GF-D8 (cell line): ENCODE results near the gene RASSF1.

Source experiments
- DNase-seq: peaks from one replicate; lab custom pipeline; 2025; lab: John Stamatoyannopoulos, UW

Gene RASSF1, protein sequence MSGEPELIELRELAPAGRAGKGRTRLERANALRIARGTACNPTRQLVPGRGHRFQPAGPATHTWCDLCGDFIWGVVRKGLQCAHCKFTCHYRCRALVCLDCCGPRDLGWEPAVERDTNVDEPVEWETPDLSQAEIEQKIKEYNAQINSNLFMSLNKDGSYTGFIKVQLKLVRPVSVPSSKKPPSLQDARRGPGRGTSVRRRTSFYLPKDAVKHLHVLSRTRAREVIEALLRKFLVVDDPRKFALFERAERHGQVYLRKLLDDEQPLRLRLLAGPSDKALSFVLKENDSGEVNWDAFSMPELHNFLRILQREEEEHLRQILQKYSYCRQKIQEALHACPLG

DNA sequence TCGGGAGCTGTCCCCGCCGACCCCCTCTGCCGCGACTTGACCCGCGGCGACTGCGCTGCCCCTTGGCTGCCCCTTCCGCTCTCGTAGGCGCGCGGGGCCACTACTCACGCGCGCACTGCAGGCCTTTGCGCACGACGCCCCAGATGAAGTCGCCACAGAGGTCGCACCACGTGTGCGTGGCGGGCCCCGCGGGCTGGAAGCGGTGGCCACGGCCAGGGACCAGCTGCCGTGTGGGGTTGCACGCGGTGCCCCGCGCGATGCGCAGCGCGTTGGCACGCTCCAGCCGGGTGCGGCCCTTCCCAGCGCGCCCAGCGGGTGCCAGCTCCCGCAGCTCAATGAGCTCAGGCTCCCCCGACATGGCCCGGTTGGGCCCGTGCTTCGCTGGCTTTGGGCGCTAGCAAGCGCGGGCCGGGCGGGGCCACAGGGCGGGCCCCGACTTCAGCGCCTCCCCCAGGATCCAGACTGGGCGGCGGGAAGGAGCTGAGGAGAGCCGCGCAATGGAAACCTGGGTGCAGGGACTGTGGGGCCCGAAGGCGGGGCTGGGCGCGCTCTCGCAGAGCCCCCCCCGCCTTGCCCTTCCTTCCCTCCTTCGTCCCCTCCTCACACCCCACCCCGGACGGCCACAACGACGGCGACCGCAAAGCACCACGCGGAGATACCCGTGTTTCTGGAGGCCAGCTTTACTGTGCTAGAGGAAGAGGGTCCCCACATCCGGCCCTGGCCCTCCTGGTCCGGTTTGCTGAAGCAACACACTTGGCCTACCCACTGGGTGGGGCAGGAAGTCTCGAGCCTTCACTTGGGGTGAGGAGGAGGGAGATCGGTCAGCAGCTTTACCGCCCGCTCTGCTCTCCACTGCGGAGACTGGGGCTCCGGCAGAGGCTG, at the start of gene RASSF1:
Gene RASSF1 (minus strand): TSS at position 389 of the 882 bp plus-strand sequence. CDS start 31 bp downstream, at position 358.
- DNase-seq: peak; percentile 92

DNA sequence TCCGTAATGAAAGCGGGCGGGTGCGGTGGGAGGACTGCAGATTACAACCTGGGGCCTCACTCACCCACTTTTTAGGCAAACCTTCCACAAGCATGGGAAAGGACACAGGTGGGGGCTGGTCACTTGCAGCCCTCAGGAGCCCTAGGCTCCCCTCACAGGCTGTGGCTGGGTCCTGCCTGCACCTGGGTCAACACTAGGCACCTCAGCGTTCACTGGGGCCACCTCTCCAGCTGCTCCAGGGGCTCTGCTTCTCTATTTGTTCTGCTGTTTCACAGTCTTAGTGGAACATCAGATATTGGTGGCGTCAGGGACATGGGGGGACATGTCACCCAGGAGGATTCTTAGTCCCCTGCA, 48.8 kb upstream of the RASSF1 start:
- no peak for DNase-seq

DNA sequence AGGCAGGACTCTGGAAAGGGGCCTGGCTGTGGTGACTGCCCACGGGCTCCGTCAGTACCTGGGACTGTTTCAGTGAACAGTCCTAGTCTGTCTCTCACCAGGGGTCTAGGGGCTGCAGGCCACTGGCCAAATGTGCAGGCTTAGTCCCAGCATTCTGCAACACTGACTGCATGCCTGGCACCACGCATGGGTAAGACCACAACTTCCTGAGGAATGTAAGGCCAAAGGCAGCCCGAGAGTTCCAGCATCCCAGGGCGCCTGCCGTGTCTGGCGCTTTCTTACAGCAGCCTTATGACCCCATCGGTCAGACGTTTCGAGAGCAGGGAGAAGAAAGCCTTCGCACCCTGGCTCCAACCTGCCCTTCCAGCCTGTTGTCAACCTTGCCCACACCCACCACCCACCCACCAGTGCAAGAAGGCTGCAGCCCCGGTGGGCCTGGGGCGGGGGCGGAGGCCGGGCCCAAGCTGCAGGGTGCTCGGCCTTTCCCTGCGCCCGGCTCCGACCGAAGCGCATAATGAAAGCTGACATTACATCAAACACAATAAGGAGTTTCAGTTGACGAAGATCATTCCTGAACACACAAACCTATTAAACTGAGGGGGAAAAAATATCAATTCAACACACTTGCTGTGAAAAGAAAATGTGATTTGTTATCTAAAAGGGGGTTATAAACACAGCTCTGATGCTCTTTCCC, 48.2 kb upstream of the RASSF1 start:
- no peak for DNase-seq

DNA sequence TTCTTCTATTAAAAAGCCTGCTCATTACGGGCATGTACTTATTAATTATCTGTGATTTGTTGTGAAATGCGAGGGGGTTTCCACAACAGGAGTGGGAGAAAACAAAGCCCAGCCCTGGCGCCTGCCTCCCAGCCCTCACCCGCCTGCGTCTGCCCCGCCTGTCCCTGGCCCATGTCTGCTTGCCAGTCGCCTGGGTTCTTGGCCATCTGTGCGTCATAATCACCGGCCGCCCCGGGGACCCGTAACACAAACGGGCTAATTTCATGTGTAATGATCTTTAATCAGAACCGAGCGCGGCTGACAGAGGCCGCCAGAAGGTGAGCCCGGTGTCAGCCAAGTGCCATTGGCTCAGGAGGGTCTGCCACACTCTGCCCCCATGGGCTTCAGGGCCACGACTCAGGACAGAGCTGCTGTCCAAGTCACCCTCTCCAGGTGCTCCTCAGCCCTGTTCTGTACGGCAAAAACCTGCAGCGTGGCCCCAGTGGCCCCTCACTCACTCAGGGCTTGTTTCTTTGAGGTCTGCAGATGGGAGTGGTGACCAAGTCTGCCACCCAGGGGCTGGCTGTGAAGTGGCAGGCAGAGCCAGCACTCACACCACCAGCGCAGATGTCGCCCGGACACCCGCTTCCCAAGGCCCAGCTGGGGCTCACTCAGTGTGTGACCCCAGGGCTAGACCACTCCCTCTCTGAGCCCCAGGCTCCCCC, 47.5 kb upstream of the RASSF1 start:
- no peak for DNase-seq

DNA sequence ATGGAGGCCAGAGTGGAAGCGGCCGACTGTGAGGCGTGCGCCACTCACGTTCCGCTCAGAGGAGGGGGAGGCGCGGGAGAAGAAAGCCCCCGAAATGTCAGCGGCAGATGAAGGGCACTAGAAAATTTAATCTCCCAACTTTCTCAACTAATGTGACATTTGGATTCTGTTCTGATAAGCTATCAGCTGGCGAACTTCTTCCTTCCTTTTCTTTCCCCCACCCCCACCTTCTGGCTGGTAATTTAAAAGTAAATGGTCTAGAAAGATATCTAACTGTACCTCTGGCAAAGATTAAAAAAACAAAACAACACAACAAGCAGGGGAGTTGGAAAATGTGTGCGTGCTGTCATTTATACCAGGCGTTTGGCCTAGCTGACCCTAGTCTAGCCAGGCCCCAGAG, 45.1 kb upstream of the RASSF1 start:
- DNase-seq: no peak

DNA sequence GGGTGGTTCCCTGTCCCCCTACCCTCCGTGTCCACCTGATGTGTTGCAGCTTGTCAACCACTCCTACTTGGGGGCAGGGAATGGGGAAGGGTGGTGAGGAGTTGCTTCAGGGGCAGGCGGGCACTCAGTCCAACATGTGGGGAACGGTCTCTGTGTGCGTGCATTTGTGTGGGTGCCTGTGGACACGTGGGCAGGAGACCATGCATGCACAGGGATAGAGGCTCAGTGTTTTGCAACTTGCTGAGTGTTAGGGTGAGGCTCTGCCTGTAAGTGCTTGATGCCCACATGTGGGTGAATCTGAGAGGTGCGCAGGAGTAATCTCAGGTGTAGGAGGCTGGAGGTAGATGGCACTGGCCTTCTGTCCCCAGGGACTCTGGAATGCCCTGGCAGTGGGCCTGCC, 43.1 kb upstream of the RASSF1 start:
- DNase-seq: no peak

DNA sequence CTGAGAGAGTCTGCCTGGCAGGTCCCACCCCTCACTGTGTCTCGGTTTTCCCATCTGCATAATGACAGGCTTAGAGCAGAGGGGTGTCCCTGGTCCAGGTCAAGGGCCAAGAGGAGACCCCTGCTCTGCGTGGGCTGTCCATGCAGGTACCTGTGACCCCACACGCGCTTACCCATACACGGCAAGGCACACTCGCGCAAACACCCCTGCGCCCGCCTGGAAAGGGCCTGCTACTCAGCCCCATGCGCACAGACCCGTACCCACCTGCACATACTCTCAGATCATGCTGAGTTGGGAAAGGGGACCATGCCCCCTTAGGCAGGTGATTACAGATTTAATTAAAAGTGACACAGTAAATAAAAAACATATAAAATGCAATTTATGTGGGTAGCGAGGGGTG, 42.1 kb upstream of the RASSF1 start:
- DNase-seq: no peak

DNA sequence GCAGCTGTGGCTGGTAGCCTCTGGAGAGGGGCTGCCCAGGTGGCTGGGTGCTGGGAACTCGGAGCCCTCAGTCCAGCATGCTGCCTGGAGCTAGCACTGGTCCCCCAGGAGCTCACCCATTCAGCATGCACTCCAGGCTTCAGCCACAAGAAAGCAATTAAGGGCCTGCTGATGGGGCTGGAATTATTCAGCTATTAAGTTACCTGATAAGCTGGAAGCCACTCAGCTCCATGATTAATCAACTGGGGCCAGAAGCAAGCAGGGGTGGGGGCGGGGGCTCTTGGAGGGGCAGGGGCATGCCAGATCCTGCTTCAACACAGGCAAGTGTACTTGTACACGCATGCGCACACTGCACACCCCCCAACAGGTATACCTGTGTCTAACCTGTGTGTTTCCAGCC, 40.7 kb upstream of the RASSF1 start:
- DNase-seq: no peak

DNA sequence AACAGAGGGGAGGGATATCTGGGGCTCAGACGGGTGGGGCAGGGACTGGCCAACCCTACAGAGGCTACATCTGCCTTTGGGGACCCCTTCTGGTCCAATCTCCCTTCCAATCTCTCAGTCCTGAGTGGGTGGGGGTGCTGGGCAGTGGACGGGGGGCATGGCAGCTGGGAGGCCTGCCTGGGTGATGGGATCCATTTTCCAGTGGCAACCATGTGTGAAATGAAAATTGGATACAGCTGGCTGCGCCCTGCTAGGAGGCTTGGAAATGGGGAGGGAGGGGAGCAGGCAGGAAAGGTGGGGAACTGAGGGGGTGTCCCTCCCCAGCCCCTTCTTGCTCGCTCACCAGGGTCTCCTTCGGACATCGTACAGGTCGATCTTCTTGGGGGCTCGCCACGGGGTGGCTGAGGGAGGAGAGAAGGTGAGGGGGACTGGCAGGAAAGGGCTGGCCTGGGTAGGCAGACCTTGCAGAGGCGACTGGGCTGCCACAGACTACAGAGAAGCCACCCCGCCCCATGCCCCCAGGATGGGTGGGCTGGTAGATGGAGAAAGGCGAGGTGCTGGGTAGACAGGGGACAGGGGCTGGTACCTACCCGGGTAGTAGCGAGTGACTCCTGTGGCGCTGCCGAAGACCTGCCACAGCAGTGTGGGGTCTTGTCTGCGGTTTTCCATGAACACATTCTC, 39.9 kb upstream of the RASSF1 start:
- DNase-seq: no peak

DNA sequence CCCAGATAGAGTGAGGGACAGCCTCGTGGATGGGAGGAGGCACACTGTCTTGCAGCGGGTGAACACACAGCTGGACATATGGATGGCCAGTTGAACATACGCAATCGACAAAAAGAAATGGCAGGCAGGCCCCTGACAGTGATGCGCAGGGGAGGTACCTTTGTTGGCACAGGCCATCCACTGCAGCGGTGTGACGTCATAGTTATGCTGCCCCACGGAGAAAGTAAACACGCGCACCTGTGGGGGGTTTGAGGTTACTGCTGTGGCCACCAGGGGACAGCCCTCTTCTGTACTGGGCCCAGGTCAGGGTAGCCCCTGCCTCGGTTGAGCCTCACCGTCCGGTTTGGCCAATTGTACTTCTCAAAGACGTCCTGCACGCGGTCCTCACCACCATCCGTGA, 38.1 kb upstream of the RASSF1 start:
- no peak for DNase-seq

DNA sequence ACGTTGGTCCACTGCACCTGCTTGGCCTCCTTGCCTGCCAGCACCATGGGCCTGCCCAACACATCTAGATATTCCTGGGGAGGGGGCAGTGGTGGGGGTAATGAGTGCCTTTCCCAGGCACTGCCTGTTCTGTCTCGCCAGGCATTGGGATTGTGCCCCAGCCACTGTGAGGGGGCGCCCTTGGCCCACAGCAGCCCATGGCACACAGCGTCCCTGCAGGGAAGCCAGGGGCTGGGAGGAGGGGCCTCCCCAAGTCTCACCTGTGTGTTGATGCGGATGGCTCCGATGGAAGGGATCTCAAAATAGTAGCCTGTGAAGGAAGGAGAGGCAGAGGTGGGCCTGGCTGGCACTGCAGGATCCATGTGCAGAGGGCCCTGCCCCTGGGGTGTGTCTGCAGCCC, 37.4 kb upstream of the RASSF1 start:
- DNase-seq: no peak

DNA sequence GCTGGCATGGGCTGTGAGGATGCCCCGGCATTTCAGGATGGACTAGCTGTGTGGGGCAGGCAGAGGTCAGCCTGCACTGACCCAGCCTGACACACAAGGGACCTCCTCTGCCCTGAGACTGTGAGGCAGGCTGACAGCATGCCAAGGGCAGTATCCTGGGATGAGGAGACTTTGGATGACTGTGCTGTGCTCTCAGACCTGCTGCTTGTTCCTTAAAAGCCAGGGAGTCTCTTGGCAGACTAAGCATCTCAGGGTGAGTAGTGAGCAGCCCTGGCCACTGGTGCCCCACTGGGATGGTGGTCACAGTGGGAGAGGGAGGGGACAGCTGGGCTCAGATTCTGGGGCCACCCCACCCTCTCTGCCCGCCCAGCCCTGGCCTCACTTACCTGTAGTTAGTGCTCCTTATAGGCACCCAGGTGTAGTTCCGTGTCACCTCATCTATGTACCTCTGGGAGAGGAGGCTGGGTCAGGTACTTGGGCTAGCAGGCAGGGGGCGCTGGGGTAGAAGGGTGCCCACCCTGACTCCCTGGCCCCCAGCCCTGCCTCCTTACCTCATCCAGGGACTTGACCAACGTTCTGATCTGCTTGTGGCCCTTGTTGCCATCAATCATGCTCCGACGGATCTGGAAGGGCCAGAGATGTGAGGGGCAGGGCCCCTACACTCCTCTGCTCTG, 34.8 kb upstream of the RASSF1 start:
- DNase-seq: no peak

DNA sequence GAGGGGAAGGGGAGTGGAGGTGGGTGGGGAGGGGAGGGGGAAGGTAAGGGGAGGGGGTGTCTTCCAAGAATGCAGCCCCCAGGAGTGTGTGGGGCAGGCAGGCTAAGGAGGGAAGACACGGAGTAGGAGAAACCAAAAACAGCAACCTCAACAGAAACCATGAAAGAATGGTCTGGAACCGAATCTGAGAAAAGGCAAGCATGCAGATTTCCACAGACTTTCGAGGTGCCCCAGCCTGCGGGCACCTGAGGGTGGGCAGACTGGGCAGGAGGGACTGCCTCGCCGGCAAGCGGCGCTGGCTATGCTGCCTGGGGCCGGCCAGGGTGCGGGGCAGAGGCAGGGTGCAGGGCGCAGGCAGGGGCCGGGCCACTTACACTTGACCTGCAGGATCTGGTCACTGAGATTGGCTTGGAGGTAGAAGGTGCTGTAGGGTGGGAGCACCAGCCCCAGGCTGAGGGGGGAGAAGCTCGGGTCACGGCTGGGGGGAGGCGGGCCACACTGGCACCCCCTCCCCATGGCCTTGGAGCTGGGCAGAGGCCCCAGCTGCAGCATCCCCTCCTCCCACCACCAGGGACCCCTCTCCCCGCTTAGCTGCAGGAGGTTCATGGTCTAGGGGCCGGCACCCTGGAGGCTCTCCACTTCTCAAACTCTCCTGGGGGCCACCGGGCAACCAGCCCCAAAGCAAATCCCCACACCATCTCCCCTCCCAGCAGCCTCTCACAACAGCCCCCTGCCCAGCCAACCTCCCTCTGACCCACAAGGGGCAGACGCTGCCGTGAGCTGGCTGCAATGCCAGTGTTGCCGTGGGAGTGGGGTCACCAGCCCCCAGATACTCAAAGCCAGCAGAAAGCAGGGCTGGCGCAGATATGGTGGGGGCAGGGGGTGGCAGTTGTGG, 34.0 kb upstream of the RASSF1 start:
- no peak for DNase-seq

DNA sequence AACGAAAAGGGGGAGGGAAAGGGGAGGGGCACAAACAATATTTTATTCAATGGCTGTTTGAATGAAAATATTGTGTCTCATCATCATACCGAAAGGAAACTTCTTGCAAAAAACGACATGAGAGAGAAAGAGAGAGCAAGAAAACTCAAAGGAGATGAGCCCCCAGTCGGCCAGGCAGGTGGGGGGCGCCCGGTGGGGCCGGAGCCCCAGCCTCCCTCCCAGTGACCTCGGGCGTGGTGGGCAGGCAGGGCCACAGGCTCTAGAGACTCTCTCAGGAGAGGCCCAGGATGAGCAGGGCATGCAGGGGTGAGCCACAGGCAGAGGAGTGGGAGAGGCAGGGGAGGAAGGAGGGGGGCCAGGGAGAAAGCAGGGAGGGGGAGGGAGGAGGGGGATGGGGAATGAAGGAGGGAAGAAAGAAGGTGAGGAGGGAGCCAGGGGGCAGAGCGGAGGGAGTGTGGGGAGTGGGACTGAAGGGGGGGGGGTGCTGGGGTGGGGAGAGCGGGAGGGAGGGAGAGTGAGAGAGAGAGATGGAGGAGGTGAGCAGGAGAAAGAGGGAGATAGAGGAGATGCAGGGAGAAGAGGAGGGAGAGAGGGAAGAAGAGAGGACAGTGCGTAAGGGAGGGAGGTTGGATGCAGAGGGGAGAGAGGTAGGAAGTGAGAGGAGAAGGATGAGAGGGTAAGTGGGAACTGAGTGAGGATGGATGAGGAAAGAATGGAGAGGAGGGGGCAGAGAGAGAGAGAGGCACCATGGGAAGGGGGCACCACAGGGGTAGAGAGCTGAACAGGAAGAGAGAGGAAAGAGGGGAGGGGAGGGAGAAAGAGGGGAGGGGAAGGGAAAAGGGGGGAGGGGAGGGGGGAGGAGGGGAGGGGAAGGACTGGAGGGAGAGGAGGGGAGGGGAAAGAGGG, 32.8 kb upstream of the RASSF1 start:
- DNase-seq: no peak

DNA sequence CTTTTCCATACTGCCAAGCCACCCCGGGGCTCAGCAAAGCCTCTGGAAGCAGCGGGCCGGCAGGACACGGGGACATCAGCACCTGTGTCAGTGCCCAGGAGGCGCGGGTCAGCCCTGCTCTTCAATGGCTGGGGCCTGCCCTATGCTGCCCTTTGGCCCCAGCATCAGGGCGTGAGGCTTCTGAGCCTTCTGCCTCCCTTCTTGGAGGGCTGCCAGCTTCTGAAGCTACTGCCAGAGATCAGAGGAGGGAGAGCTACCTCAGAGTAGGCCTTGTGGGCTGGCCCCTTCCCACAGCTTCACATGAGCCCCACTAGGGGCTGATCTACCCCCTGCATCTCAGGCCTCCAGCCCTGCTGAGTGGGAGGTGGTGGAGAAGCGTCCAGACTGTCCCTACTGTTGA, 31.7 kb upstream of the RASSF1 start:
- DNase-seq: no peak

DNA sequence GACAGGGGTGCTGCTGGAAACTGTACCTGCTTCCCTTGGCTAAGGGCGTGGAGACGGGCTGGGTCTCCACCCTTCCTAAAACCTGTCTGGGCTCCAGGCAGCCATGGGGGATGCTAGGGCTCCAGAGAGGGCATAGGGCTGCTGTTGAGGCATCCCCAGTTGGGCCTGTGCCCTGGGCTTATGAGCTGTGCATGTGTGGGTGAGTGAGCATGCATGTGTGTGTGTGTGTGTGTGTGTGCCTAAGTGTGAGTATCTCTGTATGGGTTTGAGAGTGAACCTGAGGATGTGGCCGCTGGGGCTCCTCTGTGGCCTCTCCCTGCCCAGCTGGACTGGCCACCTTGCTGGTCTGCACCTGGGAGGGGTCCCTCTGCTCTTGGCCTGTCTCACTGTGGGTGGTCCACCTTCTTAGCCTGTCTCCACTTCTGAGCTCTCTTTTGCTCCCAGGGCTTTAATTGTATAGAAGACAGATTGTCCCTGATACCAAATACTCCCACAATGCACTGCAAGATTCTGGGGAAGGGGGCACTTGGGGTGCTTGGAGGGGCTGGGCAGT, 30.6 kb upstream of the RASSF1 start:
- DNase-seq: no peak

DNA sequence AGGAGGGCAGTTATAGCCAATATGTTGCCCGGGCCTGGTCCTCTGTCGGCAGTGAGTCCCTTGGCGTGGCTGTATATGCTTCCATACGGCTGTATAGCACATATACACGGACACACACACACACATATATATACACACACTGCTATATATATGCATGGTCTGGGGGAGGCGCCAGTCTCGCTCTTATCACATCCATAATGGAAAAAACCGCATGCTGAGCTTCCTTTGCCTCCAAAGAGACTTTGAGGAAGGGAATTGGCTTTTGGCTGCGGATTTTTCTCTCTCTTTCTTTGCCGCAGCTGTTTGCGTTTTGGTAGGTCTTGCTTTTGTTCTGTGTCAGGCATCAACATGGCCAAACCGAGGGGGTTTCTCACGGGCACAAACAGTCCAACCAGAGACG, 30.0 kb upstream of the RASSF1 start:
- no peak for DNase-seq

DNA sequence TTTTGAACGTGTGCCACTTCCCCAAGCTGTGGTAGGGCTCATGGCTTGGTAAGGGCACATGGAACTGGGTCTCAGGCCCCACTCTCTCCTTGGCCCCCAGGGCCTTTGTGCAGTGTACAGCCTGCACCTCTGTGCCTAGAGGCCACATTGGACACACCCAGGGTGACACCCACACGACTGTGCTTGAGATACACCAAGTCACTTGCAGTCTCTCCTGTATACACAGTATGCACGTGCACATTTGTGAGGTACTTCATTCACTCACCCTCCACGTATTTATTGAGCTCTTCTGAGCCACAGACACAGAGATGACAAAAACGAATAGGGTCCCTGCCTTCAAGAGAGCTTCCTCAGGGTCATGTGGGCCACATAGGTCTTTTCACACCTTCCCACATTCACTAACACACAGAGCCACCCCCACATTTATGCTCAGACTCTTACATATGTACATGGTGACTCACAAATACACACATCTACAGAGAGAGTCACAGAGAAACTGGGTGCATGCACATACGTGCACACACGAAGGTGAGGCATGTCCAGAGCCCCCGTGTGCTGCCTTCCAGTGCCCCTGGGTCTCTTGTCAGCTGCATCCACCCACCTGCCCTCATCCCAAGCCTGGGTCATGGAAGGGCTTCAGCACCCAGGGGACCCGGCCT, 28.5 kb upstream of the RASSF1 start:
- DNase-seq: no peak
